Kidney (tissue), 14 donors: ENCODE data around the gene ENTREP1. TPM values are rescaled to one million over a fixed set of nuclear protein-coding genes. Genes with fewer than 3 reads are reported as not detected.

Experiments
- DNase-seq, 5 donors: peaks; one replicate each; pipeline ENCODE4 v3.0.0-alpha.2; 2013 to 2020
- FAIRE-seq: peaks from 2 replicates; lab custom pipeline; 2012; peaks lifted over from hg19 to GRCh38; lab: Jason Lieb, UNC
- H3K27ac ChIP-seq, 2 donors: one replicate each; pipeline ENCODE4 v1.7.0; 2013; ENCODE audit warnings: low read depth in 2 of 2, low read length in 2 of 2, inconsistent platforms in 1 of 2
- H3K27me3 ChIP-seq: one replicate; pipeline ENCODE4 v1.7.1; 2013; ENCODE audit warnings: low read length, inconsistent platforms; ENCODE audit not compliant: control insufficient read depth, insufficient read depth
- H3K36me3 ChIP-seq, 3 donors: one replicate each; pipeline versions ENCODE4 v1.7.0 to v1.7.1; 2013; ENCODE audit warnings: low read length in 3 of 3, control low read depth in 1 of 3, inconsistent platforms in 1 of 3; ENCODE audit not compliant: insufficient read depth in 3 of 3, control insufficient read depth in 2 of 3
- H3K4me1 ChIP-seq, 3 donors: one replicate each; pipeline versions ENCODE4 v1.7.0 to v1.7.1; 2013; ENCODE audit warnings: low read length in 3 of 3, inconsistent platforms in 1 of 3, low read depth in 1 of 3; ENCODE audit not compliant: control insufficient read depth in 2 of 3, insufficient read depth in 2 of 3
- H3K4me3 ChIP-seq, 3 donors: one replicate each; pipeline versions ENCODE4 v1.7.0 to v1.8.1; 2013; ENCODE audit warnings: low read length in 3 of 3, control low read depth in 1 of 3, inconsistent platforms in 1 of 3
- H3K9ac ChIP-seq, 3 donors: one replicate each; pipeline versions ENCODE4 v1.7.0 to v1.7.1; 2013; ENCODE audit warnings: low read length in 3 of 3, control low read depth in 1 of 3, inconsistent platforms in 1 of 3
- H3K9me3 ChIP-seq, 3 donors: one replicate each; pipeline versions ENCODE4 v1.7.0 to v1.7.1; 2013; ENCODE audit warnings: low read length in 3 of 3, control low read depth in 1 of 3, inconsistent platforms in 1 of 3; ENCODE audit not compliant: control insufficient read depth in 2 of 3, insufficient read depth in 1 of 3
- intact Hi-C: fragments of 100-400 bp; cut with DNase I; formaldehyde crosslinking; loops from one replicate; pipeline ENCODE4 v1.11.1; 2022
- polyA plus RNA-seq: library from polyadenylated mRNA; stranded (reverse); fragments of 350-450 nt; fragmentation: Illumina TruSeq; extraction: RNeasy Lipid Tissue Mini Kit (QIAGEN cat#74804); gene quantifications from one replicate; pipeline ENCODE4 v1.2.3, GENCODE V29; 2014; ENCODE audit warnings: low read depth, low replicate concordance; ENCODE audit not compliant: insufficient read depth
- total RNA-seq: library from RNA; stranded (reverse); fragmentation: NEBNext Ultra II Directional; extraction: Animal tissue kit (Norgen Biotek cat#: 25700); gene quantifications from one replicate; pipeline ENCODE4 v1.2.1, GENCODE V29; 2021
- TF ChIP-seq, protein P1 (sequence below): IDR thresholded peaks from 3 replicates; pipeline ENCODE4 v1.5.1; 2012; ENCODE audit warnings: mild to moderate bottlenecking, moderate library complexity, borderline replicate concordance; ENCODE audit not compliant: insufficient read depth; ENCODE audit errors: extremely low read depth
- donor health status: control.
- donor health status: control.
- donor health status: control.
- donor health status: control.
- donor health status: control.
- donor health status: DM: yes; HTN: yes; CAD: no.
- donor health status: Normal renal cell carcinoma (clear cell type).

Gene ENTREP1
- total and polyA plus RNA-seq, 2 donors from 2014 or later: 7.5 to 8.6 TPM

DNA sequence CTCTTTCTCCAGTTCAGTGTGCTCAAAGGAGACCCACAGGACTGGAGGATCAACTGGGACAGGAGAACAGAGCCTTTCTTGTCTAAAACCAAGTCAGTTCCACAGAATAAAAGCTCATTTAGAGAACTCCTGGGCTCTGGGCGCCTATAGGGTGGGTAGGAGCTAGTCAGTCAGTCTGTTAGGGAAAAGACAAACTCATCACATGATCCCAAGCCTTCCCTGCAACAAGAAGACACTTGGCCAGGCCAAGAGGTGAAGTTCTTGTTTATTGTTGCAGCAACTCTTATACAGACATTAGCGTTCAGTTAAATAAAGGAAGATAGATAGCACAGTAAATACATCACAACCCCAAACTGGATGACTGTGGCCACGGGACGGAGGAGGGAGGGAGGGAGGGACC is 102.3 kb downstream of the ENTREP1 start:
- peaks cover 0 to 4% (median 0%) of the 10 kb centered on the region in 3 donors for H3K36me3 ChIP-seq
- intact Hi-C loops: no loop called here
- TF ChIP-seq, protein P1, sequence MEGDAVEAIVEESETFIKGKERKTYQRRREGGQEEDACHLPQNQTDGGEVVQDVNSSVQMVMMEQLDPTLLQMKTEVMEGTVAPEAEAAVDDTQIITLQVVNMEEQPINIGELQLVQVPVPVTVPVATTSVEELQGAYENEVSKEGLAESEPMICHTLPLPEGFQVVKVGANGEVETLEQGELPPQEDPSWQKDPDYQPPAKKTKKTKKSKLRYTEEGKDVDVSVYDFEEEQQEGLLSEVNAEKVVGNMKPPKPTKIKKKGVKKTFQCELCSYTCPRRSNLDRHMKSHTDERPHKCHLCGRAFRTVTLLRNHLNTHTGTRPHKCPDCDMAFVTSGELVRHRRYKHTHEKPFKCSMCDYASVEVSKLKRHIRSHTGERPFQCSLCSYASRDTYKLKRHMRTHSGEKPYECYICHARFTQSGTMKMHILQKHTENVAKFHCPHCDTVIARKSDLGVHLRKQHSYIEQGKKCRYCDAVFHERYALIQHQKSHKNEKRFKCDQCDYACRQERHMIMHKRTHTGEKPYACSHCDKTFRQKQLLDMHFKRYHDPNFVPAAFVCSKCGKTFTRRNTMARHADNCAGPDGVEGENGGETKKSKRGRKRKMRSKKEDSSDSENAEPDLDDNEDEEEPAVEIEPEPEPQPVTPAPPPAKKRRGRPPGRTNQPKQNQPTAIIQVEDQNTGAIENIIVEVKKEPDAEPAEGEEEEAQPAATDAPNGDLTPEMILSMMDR: no peak
- no peak overlapping the region for H3K27ac ChIP-seq
- H3K27me3 ChIP-seq: no peaks in the 10 kb centered on the region
- no peaks in the 10 kb centered on the region for H3K9me3 ChIP-seq
- H3K9ac ChIP-seq: no peak overlapping the region
- H3K4me1 ChIP-seq: no peaks in the 10 kb centered on the region
- DNase-seq (no peak), FAIRE-seq (no peak)
- H3K4me3 ChIP-seq: no peak overlapping the region

GRCh38 chr9:69428017-69428785 is 103.2 kb downstream of the ENTREP1 start:
- Histone ChIP-seq H3K27me3 (no peaks in the 10 kb centered on the region), H3K9ac (no peak overlapping the region), H3K36me3 (peaks cover 0 to 4% (median 0%) of the 10 kb centered on the region in 3 donors), H3K4me1 (no peaks in the 10 kb centered on the region), H3K9me3 (no peaks in the 10 kb centered on the region), H3K4me3 (no peak overlapping the region), H3K27ac (no peak overlapping the region)
- no peak for DNase-seq
- intact Hi-C loops: no loop called here
- TF ChIP-seq, protein P1: no peak
- FAIRE-seq: no peak

DNA sequence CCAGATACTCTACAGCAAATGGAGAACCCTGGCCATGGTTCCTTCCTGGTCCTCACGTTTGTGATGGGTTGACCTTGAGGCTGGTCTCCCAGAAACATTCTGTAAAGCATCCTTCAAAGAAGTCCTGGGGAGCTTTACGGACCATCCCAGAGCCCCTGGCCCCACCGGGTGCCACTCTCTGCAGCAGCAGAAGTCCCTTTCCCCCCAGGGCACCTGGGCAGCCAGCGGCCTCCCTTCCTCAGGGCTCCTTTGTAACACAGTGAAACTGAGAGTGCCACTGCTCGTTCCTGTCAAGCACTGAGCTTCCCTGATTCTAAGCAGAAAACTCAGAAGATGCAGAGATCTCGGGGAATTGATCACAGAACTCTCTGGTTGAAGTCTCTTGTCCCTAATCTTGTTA is 104.3 kb downstream of the ENTREP1 start:
- H3K9me3 ChIP-seq: no peaks in the 10 kb centered on the region
- TF ChIP-seq, protein P1: no peak
- no peak overlapping the region for H3K9ac ChIP-seq
- peaks cover 0 to 4% (median 0%) of the 10 kb centered on the region in 3 donors for H3K36me3 ChIP-seq
- intact Hi-C loops: no loop called here
- no peak for DNase-seq
- H3K4me1 ChIP-seq: no peaks in the 10 kb centered on the region
- no peak overlapping the region for H3K4me3 ChIP-seq
- no peaks in the 10 kb centered on the region for H3K27me3 ChIP-seq
- no peak for FAIRE-seq
- no peak overlapping the region for H3K27ac ChIP-seq

DNA sequence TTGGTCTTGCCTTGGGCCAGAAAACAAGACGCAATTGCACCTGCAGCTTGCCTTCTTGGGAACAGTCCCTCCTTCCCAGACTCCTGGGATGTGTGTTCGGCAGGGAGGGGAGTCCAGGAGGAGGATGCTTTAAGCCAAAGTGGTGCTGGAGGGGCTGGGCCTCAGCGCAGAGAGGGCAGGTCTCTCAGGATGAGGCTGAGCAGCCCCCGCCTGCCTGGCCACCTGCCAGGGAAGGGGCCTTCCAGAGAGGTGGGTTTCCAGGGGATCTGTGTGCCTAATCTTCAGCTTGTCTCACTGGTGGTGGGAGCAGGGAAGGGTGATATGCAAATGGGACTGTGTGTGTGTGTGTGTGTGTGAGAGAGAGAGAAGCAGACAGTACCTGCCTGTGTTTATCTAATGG is 105.2 kb downstream of the ENTREP1 start:
- peaks cover 0 to 4% (median 0%) of the 10 kb centered on the region in 3 donors for H3K36me3 ChIP-seq
- intact Hi-C loops: no loop called here
- H3K4me1 ChIP-seq: no peaks in the 10 kb centered on the region
- no peaks in the 10 kb centered on the region for H3K9me3 ChIP-seq
- H3K27ac ChIP-seq: no peak overlapping the region
- H3K9ac ChIP-seq: no peak overlapping the region
- no peak for DNase-seq
- FAIRE-seq: no peak
- TF ChIP-seq, protein P1: no peak
- H3K27me3 ChIP-seq: no peaks in the 10 kb centered on the region
- H3K4me3 ChIP-seq: no peak overlapping the region
